HL-60 (cell line): ENCODE measurements around the gene RPRD1B.

Experiments
- CTCF ChIP-seq: IDR thresholded peaks from one replicate; pipeline ENCODE4 v1.5.1; 2011; ENCODE audit warnings: low read length, control low read depth, inconsistent platforms; ENCODE audit not compliant: insufficient read depth
- TF ChIP-seq, protein P1 (sequence below): IDR thresholded peaks from 2 replicates; pipeline ENCODE4 v1.6.1; 2012; ENCODE audit warnings: low read depth; ENCODE audit not compliant: insufficient replicate concordance

- TF ChIP-seq CTCF, result no peak
- TF ChIP-seq, protein P1, sequence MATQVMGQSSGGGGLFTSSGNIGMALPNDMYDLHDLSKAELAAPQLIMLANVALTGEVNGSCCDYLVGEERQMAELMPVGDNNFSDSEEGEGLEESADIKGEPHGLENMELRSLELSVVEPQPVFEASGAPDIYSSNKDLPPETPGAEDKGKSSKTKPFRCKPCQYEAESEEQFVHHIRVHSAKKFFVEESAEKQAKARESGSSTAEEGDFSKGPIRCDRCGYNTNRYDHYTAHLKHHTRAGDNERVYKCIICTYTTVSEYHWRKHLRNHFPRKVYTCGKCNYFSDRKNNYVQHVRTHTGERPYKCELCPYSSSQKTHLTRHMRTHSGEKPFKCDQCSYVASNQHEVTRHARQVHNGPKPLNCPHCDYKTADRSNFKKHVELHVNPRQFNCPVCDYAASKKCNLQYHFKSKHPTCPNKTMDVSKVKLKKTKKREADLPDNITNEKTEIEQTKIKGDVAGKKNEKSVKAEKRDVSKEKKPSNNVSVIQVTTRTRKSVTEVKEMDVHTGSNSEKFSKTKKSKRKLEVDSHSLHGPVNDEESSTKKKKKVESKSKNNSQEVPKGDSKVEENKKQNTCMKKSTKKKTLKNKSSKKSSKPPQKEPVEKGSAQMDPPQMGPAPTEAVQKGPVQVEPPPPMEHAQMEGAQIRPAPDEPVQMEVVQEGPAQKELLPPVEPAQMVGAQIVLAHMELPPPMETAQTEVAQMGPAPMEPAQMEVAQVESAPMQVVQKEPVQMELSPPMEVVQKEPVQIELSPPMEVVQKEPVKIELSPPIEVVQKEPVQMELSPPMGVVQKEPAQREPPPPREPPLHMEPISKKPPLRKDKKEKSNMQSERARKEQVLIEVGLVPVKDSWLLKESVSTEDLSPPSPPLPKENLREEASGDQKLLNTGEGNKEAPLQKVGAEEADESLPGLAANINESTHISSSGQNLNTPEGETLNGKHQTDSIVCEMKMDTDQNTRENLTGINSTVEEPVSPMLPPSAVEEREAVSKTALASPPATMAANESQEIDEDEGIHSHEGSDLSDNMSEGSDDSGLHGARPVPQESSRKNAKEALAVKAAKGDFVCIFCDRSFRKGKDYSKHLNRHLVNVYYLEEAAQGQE, result no peak
These were observed 98.1 kb downstream of the RPRD1B start for GRCh38 chr20:38131588-38132121.
